ENCODE measurements around the gene METTL16. TPM values are rescaled to one million over a fixed set of nuclear protein-coding genes. Genes with fewer than 3 reads are reported as not detected.

METTL16 gene
- polyA plus RNA-seq, 1 of the 3 experiments (the other 2 are of a cell fraction), result 8.1 TPM

DNA sequence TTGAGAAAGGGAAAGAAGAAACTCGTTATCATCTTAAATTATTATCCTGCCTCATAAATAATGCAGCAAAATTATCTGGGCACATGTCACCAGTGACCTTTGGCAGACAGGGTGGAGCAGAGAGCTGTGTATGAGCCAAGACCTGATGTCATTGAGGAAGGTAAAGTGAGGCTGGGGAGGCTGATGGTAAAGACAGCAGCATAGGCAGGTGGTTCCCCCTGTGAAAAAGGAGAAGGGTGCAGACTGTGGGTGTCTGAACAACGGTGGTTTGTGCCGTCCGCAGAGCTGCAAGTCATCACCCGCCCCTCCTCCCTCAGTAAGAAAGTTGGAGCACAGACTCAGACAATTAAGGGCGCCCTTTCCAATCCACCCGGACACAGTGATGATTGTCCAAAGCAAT is 30.8 kb upstream of the METTL16 start:
- WGBS (ENCODE audit: low lambda C conversion rate), result 64% methylated on average over 7 of the region's 7 CpGs
- H3K9ac ChIP-seq, result no peak overlapping the region
- no peak overlapping the region for H3K4me2 ChIP-seq
- no peak for DNase-seq
- no peaks in the 10 kb centered on the region for H3K27me3 ChIP-seq (ENCODE audit: insufficient read depth)
- H4K20me1 ChIP-seq (ENCODE audit: insufficient read depth), result no peaks in the 10 kb centered on the region
- no peaks in the 10 kb centered on the region for H3K4me1 ChIP-seq (ENCODE audit: control insufficient read depth in 1 of 2, insufficient read depth in 2 of 2, low read depth in 1 of 2, low read length in 1 of 2)
- H3K9me3 ChIP-seq, result no peaks in the 10 kb centered on the region
- CTCF ChIA-PET, result no interaction called here
- POLR2A ChIA-PET, result no interaction called here
- H2AFZ ChIP-seq (ENCODE audit: low read depth), result no peak overlapping the region
- no peak overlapping the region for H3K27ac ChIP-seq (ENCODE audit: low read depth in 2 of 2, low read length in 1 of 2)
- H3K4me3 ChIP-seq (ENCODE audit: low read depth in 2 of 2, low read length in 1 of 2), result no peak overlapping the region
- TF ChIP-seq SMC3 (IDR thresholded peaks at IDR 0.05; ENCODE audit: low read depth, low read length) (no peak), TEAD4 (IDR thresholded peaks at IDR 0.05; ENCODE audit: borderline replicate concordance, insufficient read depth) (no peak), TCF12 (IDR thresholded peaks at IDR 0.05) (no peak)
- TF ChIP-seq, protein P1, sequence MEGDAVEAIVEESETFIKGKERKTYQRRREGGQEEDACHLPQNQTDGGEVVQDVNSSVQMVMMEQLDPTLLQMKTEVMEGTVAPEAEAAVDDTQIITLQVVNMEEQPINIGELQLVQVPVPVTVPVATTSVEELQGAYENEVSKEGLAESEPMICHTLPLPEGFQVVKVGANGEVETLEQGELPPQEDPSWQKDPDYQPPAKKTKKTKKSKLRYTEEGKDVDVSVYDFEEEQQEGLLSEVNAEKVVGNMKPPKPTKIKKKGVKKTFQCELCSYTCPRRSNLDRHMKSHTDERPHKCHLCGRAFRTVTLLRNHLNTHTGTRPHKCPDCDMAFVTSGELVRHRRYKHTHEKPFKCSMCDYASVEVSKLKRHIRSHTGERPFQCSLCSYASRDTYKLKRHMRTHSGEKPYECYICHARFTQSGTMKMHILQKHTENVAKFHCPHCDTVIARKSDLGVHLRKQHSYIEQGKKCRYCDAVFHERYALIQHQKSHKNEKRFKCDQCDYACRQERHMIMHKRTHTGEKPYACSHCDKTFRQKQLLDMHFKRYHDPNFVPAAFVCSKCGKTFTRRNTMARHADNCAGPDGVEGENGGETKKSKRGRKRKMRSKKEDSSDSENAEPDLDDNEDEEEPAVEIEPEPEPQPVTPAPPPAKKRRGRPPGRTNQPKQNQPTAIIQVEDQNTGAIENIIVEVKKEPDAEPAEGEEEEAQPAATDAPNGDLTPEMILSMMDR (IDR thresholded peaks at IDR 0.05), result no peak
- TF ChIP-seq, protein P2, sequence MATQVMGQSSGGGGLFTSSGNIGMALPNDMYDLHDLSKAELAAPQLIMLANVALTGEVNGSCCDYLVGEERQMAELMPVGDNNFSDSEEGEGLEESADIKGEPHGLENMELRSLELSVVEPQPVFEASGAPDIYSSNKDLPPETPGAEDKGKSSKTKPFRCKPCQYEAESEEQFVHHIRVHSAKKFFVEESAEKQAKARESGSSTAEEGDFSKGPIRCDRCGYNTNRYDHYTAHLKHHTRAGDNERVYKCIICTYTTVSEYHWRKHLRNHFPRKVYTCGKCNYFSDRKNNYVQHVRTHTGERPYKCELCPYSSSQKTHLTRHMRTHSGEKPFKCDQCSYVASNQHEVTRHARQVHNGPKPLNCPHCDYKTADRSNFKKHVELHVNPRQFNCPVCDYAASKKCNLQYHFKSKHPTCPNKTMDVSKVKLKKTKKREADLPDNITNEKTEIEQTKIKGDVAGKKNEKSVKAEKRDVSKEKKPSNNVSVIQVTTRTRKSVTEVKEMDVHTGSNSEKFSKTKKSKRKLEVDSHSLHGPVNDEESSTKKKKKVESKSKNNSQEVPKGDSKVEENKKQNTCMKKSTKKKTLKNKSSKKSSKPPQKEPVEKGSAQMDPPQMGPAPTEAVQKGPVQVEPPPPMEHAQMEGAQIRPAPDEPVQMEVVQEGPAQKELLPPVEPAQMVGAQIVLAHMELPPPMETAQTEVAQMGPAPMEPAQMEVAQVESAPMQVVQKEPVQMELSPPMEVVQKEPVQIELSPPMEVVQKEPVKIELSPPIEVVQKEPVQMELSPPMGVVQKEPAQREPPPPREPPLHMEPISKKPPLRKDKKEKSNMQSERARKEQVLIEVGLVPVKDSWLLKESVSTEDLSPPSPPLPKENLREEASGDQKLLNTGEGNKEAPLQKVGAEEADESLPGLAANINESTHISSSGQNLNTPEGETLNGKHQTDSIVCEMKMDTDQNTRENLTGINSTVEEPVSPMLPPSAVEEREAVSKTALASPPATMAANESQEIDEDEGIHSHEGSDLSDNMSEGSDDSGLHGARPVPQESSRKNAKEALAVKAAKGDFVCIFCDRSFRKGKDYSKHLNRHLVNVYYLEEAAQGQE (IDR thresholded peaks at IDR 0.05; ENCODE audit: low read depth, low read length), result no peak
- H3F3A ChIP-seq (replicated peaks; ENCODE audit: insufficient read depth), result no peaks in the 10 kb centered on the region
- no peaks in the 10 kb centered on the region for H3K9me2 ChIP-seq
- H3K36me3 ChIP-seq (replicated peaks in 1 of 2; ENCODE audit: control insufficient read depth in 1 of 2, insufficient read depth in 2 of 2, low read length in 1 of 2), result no peaks in the 10 kb centered on the region
- no peaks in the 10 kb centered on the region for H3K79me2 ChIP-seq (ENCODE audit: insufficient read depth)

- Histone ChIP-seq H3K9ac (no peak overlapping the region), H3K27me3 (ENCODE audit: insufficient read depth) (no peaks in the 10 kb centered on the region), H3F3A (replicated peaks; ENCODE audit: insufficient read depth) (no peaks in the 10 kb centered on the region), H3K4me2 (no peak overlapping the region), H3K4me1 (ENCODE audit: control insufficient read depth in 1 of 2, insufficient read depth in 2 of 2, low read depth in 1 of 2, low read length in 1 of 2) (no peaks in the 10 kb centered on the region), H4K20me1 (ENCODE audit: insufficient read depth) (no peaks in the 10 kb centered on the region), H3K9me3 (no peaks in the 10 kb centered on the region), H3K27ac (ENCODE audit: low read depth in 2 of 2, low read length in 1 of 2) (no peak overlapping the region), H3K4me3 (ENCODE audit: low read depth in 2 of 2, low read length in 1 of 2) (no peak overlapping the region), H3K36me3 (replicated peaks in 1 of 2; ENCODE audit: control insufficient read depth in 1 of 2, insufficient read depth in 2 of 2, low read length in 1 of 2) (no peaks in the 10 kb centered on the region), H3K79me2 (ENCODE audit: insufficient read depth) (no peaks in the 10 kb centered on the region), H3K9me2 (no peaks in the 10 kb centered on the region), H2AFZ (ENCODE audit: low read depth) (no peak overlapping the region)
- CTCF ChIA-PET, result no interaction called here
- POLR2A ChIA-PET, result no interaction called here
- 90% methylated on average over 4 of the region's 4 CpGs for WGBS (ENCODE audit: low lambda C conversion rate)
- DNase-seq, result no peak
- TF ChIP-seq RFX5 (IDR thresholded peaks at IDR 0.05; ENCODE audit: low read length), result no peak
- TF ChIP-seq EP300 (IDR thresholded peaks at IDR 0.05; ENCODE audit: borderline replicate concordance in 1 of 2, low read depth in 1 of 2, low read length in 1 of 2), result no peak
- no peak for TF ChIP-seq MXI1 (IDR thresholded peaks at IDR 0.05; ENCODE audit: low read depth, low read length)
- TF ChIP-seq USF2 (IDR thresholded peaks at IDR 0.05; ENCODE audit: borderline replicate concordance, low read depth, low read length), result no peak
- TF ChIP-seq ZBTB33 (IDR thresholded peaks at IDR 0.05; ENCODE audit: borderline replicate concordance, low read depth), result no peak
- TF ChIP-seq, protein P3, sequence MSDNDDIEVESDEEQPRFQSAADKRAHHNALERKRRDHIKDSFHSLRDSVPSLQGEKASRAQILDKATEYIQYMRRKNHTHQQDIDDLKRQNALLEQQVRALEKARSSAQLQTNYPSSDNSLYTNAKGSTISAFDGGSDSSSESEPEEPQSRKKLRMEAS (IDR thresholded peaks at IDR 0.05; ENCODE audit: low read depth), result no peak
- no peak for TF ChIP-seq TCF12 (IDR thresholded peaks at IDR 0.05)
- TF ChIP-seq USF1 (IDR thresholded peaks at IDR 0.05; ENCODE audit: borderline replicate concordance, low read depth), result no peak
- no peak for TF ChIP-seq EZH2phosphoT487 (IDR thresholded peaks at IDR 0.05; ENCODE audit: borderline replicate concordance, low read depth)
- no peak for TF ChIP-seq RAD21 (IDR thresholded peaks at IDR 0.05; ENCODE audit: low read length)
- TF ChIP-seq FOSL2 (IDR thresholded peaks at IDR 0.05; ENCODE audit: borderline replicate concordance, low read depth), result no peak
- TF ChIP-seq NRF1 (IDR thresholded peaks at IDR 0.05; ENCODE audit: low read depth, low read length), result no peak
- no peak for TF ChIP-seq SMC3 (IDR thresholded peaks at IDR 0.05; ENCODE audit: low read depth, low read length)
- TF ChIP-seq POLR2AphosphoS5 (IDR thresholded peaks at IDR 0.05; ENCODE audit: low read depth, low read length), result no peak
Measured at GRCh38 chr17:2542056-2542455, 30.4 kb upstream of the METTL16 start.

Data from SK-N-SH (cell line).